Sigmoid colon (tissue), 4 donors: Measurements from ENCODE around the gene DDX6.
"Not testable (repeated sequence)": the region's sequence is repeated elsewhere in the genome, so short reads cannot be mapped to it uniquely, and the experiment has no call there.

Source experiments
- CTCF ChIP-seq, 4 experiments: fragments of 450-650 bp in 3 of 4; fragments of 200-600 bp in 1 of 4; IDR thresholded peaks; one replicate each; pipeline ENCODE4 v1.5.1; 2016 to 2019; ENCODE audit warnings: antibody characterized with exemption in 4 of 4, mild to moderate bottlenecking in 3 of 4, moderate library complexity in 2 of 4
- EP300 ChIP-seq, 4 donors: sonication (generic); formaldehyde crosslinking; IDR thresholded peaks; one replicate each; pipeline ENCODE4 v1.6.1; 2017; ENCODE audit warnings: antibody characterized with exemption in 4 of 4
- POLR2A ChIP-seq, 2 donors: fragments of 450-650 bp; IDR thresholded peaks; one replicate each; pipeline ENCODE4 v1.6.1; 2016; ENCODE audit warnings: antibody characterized with exemption in 2 of 2, mild to moderate bottlenecking in 2 of 2, moderate library complexity in 2 of 2
- POLR2AphosphoS5 ChIP-seq, 4 donors: sonication (generic); formaldehyde crosslinking; IDR thresholded peaks; one replicate each; pipeline ENCODE4 v1.6.1; 2017; ENCODE audit warnings: antibody characterized with exemption in 4 of 4

GRCh38 chr11:118720740-118721139 is 70.2 kb downstream of the DDX6 start:
- TF ChIP-seq CTCF, POLR2A, POLR2AphosphoS5, EP300 (IDR thresholded peaks at IDR 0.05): not testable (repeated sequence)
